AG04450 (cell line): Measurements from ENCODE around the gene ALPL. TPM values are rescaled to one million over a fixed set of nuclear protein-coding genes. Genes with fewer than 3 reads are reported as not detected.

Source experiments
- CTCF ChIA-PET: fragments of 300-600, 350-600 bp; formaldehyde crosslinking; extraction: SDS; loops from one replicate; lab custom pipeline; 2022; ENCODE audit warnings: antibody characterized with exemption, inconsistent platforms; lab: Charles Lee
- POLR2A ChIA-PET: fragments of 350-600 bp; formaldehyde crosslinking; extraction: SDS; loops from one replicate; lab custom pipeline; 2021; ENCODE audit warnings: antibody characterized with exemption, inconsistent platforms; lab: Yijun Ruan, JAX
- DNase-seq: peaks from one replicate; pipeline ENCODE4 v3.0.0-alpha.2; 2011; ENCODE audit warnings: low read depth, low spot score
- H3K27ac ChIP-seq: one replicate; pipeline ENCODE4 v1.5.1; 2012; ENCODE audit warnings: low read depth, low read length, control low read depth
- H3K27me3 ChIP-seq: one replicate; pipeline ENCODE4 v1.6.0; 2012; ENCODE audit warnings: low read length; ENCODE audit not compliant: control insufficient read depth, insufficient read depth
- H3K4me3 ChIP-seq: 2 replicates; pipeline ENCODE4 v1.5.1; 2011; ENCODE audit warnings: mild to moderate bottlenecking, low read depth, low read length, control low read depth
- H3K9me3 ChIP-seq: 2 replicates; pipeline ENCODE4 v1.5.1; 2012; ENCODE audit warnings: low read length; ENCODE audit not compliant: control insufficient read depth, insufficient read depth
- polyA plus RNA-seq: library from polyadenylated mRNA; depleted of rRNA; stranded (reverse); fragments of >200 nt; gene quantifications from 2 replicates; pipeline ENCODE4 v1.2.3, GENCODE V29; 2011
- TF ChIP-seq, protein P1 (sequence below): IDR thresholded peaks from 2 replicates; pipeline ENCODE4 v1.5.1; 2011; ENCODE audit warnings: low read depth, low read length, control low read depth, inconsistent platforms

The ALPL gene
- polyA plus RNA-seq, 1 experiment: 1.8 TPM

DNA sequence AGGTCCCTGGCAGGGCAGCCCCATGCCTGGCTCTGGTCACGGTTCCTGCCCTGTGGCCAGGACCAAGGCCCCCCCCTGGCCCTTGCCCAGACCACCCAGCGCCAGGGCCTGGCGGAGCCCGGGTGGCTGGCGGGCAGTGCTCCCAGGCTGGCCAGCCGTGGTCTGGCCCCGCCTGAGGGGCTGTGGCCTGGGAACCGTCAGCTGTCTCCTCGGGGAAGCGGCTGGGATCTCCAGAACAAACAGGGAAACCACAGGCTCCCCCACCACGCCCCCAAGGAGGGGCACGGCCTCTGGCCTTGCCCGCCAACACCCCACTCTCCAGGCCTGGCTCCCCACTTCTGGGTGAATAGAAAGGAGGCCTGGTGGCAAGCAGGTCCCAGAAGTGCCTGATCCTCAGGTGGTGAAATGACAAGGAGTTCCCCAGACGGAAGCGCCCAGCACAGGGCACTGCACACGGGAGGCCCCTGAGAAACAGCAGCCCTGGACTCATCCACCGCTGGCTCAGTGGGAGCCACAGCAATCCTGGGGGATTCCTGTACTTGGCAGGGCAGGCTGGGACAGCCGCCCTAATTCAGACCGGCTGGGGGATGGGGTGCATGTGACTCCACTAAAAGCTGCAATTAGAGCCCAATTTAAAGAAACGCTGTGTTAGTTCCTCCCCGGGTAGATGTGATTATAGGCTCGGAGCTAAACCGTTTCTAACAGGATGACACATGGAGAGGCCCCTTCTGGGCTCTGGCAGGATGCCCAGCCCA lies 81.1 kb downstream of the ALPL start:
- no peak for DNase-seq
- H3K27ac ChIP-seq: no peak overlapping the region
- no peaks in the 10 kb centered on the region; the same call in 1 of the 2 replicates for H3K9me3 ChIP-seq
- ChIA-PET CTCF (no interaction called here), POLR2A (no interaction called here)
- no peak overlapping the region for H3K4me3 ChIP-seq
- TF ChIP-seq, protein P1, sequence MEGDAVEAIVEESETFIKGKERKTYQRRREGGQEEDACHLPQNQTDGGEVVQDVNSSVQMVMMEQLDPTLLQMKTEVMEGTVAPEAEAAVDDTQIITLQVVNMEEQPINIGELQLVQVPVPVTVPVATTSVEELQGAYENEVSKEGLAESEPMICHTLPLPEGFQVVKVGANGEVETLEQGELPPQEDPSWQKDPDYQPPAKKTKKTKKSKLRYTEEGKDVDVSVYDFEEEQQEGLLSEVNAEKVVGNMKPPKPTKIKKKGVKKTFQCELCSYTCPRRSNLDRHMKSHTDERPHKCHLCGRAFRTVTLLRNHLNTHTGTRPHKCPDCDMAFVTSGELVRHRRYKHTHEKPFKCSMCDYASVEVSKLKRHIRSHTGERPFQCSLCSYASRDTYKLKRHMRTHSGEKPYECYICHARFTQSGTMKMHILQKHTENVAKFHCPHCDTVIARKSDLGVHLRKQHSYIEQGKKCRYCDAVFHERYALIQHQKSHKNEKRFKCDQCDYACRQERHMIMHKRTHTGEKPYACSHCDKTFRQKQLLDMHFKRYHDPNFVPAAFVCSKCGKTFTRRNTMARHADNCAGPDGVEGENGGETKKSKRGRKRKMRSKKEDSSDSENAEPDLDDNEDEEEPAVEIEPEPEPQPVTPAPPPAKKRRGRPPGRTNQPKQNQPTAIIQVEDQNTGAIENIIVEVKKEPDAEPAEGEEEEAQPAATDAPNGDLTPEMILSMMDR: no peak
- H3K27me3 ChIP-seq: peaks cover 12% of the 10 kb centered on the region

DNA sequence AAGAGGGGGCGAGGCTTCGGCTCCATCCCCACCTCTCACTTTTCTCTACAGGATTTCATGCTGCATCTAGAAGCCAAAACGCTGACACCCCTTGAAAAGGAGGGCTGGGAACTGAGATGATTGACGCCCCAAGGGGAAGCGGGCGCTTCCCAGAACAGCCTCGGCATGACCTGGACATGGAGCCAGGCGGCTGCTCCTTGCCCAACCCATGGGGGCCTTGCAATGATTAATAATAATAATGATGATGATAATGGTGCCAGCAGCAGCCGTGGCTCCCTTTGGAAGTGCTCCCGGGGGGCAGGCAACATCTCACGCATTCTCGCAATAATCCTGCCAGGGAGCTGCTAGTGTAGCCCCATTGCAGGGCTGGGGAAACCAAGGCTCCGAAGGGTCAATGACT lies 81.7 kb downstream of the ALPL start:
- Histone ChIP-seq H3K9me3 (no peaks in the 10 kb centered on the region; the same call in 1 of the 2 replicates), H3K4me3 (no peak overlapping the region), H3K27me3 (peaks cover 12% of the 10 kb centered on the region), H3K27ac (no peak overlapping the region)
- ChIA-PET POLR2A (no interaction called here), CTCF (no interaction called here)
- TF ChIP-seq, protein P1: no peak
- DNase-seq: no peak

DNA sequence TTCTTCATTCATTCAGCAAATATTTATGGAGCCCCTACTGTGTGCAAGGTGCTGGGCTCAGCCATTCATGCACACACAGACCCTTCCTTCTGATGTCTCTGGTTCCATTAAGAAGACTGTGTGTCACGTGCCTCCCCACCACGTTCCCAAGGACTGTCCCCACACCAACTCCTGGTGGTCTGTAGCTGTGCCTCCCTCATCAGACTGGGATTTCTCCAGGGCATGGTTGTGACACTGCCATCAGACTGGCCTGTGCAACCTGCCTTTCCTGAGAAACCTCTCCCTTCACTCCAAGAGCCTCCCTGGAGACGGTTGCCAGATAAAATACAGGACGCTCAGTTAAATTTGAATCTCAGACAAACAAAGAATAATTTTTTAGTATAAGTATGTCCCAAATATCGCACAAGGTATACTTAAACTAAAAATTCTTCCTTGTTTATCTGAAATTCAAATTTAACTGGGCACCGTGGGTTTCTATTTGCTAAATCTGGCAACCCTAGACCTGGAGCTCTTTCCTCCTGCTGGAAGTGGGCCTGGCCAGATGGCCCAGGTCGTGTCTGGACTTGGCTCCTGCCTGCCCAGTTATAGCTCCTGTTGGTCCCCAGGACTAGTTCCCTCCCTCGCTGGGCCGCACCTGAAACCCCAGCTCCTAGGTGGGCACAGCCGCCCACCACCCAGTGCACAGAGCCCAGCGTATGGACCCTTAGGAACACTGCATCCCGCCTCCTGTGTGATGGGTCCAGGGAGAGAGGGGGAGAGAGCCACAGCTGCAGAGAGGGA lies 83.1 kb downstream of the ALPL start:
- peaks cover 12% of the 10 kb centered on the region for H3K27me3 ChIP-seq
- H3K27ac ChIP-seq: no peak overlapping the region
- no peak for DNase-seq
- CTCF ChIA-PET: no interaction called here
- H3K4me3 ChIP-seq: no peak overlapping the region
- POLR2A ChIA-PET: interaction anchor here (0.5 kb wide), 1 partner anchor 88 kb away, joined by 3 read pairs; no protein-coding TSS in a partner anchor
- TF ChIP-seq, protein P1: no peak
- H3K9me3 ChIP-seq: no peaks in the 10 kb centered on the region; the same call in 1 of the 2 replicates

DNA sequence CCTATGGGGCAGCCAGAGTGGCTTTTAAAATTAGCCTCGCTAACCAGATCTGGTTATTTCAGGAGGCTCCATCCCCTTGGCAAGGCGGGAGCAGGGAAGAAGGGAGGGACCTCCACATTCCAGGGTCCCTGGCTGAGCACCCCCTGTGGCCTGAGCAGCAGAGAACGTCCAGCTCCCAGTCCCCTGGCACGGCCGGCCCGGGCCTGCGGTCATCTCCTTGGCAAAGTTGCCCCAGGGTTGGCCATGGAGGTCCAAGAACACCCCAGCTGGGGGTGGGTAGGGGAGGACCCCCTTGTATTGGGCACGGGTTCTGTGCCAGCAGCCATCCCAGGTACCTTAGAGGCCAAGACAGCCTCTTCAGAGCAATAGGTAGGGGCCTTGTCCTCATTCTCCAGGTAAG lies 84.0 kb downstream of the ALPL start:
- no peak overlapping the region for H3K4me3 ChIP-seq
- TF ChIP-seq, protein P1: no peak
- no peak overlapping the region for H3K27ac ChIP-seq
- H3K27me3 ChIP-seq: peaks cover 12% of the 10 kb centered on the region
- no peak for DNase-seq
- ChIA-PET CTCF (no interaction called here), POLR2A (no interaction called here)
- no peaks in the 10 kb centered on the region; the same call in 1 of the 2 replicates for H3K9me3 ChIP-seq
